BJ (cell line): ENCODE data around the gene THSD7B. TPM values are rescaled to one million over a fixed set of nuclear protein-coding genes. Genes with fewer than 3 reads are reported as not detected.
"Not testable (repeated sequence)": the region's sequence is repeated elsewhere in the genome, so short reads cannot be mapped to it uniquely, and the experiment has no call there.

ENCODE experiments used
- CTCF ChIA-PET: fragments of 350-600 bp; formaldehyde crosslinking; extraction: SDS; loops from one replicate; lab custom pipeline; 2021; ENCODE audit warnings: antibody characterized with exemption, inconsistent platforms; lab: Yijun Ruan, JAX
- POLR2A ChIA-PET: fragments of 300-600 bp; sonication (Branson Sonifier 250); formaldehyde crosslinking; extraction: SDS; loops from one replicate; lab custom pipeline; 2021; ENCODE audit warnings: antibody characterized with exemption; lab: Charles Lee
- DNase-seq: peaks from one replicate; pipeline ENCODE4 v3.0.0-alpha.2; 2011; ENCODE audit warnings: low read depth
- H3K27me3 ChIP-seq: 2 replicates; pipeline ENCODE4 v1.6.0; 2011; ENCODE audit warnings: low read length; ENCODE audit not compliant: control insufficient read depth, insufficient read depth
- H3K36me3 ChIP-seq: 2 replicates; pipeline ENCODE4 v1.5.1; 2011; ENCODE audit warnings: low read length; ENCODE audit not compliant: control insufficient read depth, insufficient read depth
- H3K4me3 ChIP-seq: 2 replicates; pipeline ENCODE4 v1.5.1; 2011; ENCODE audit warnings: low read depth, mild to moderate bottlenecking, control low read depth, low read length
- polyA plus RNA-seq: library from polyadenylated mRNA; depleted of rRNA; stranded (reverse); fragments of >200 nt; gene quantifications from 2 replicates; pipeline ENCODE4 v1.2.3, GENCODE V29; 2011
- TF ChIP-seq, protein P1 (sequence below): IDR thresholded peaks from 2 replicates; pipeline ENCODE4 v1.5.1; 2011; ENCODE audit warnings: low read depth, mild to moderate bottlenecking, control low read depth, inconsistent platforms, low read length, moderate library complexity; ENCODE audit not compliant: insufficient read depth

The THSD7B gene
- polyA plus RNA-seq, 1 experiment, result 0.13 TPM

- DNase-seq, result no peak
- Histone ChIP-seq H3K4me3 (no peak overlapping the region), H3K27me3 (no peaks in the 10 kb centered on the region), H3K36me3 (no peaks in the 10 kb centered on the region)
- ChIA-PET POLR2A (no interaction called here), CTCF (no interaction called here)
- TF ChIP-seq, protein P1, sequence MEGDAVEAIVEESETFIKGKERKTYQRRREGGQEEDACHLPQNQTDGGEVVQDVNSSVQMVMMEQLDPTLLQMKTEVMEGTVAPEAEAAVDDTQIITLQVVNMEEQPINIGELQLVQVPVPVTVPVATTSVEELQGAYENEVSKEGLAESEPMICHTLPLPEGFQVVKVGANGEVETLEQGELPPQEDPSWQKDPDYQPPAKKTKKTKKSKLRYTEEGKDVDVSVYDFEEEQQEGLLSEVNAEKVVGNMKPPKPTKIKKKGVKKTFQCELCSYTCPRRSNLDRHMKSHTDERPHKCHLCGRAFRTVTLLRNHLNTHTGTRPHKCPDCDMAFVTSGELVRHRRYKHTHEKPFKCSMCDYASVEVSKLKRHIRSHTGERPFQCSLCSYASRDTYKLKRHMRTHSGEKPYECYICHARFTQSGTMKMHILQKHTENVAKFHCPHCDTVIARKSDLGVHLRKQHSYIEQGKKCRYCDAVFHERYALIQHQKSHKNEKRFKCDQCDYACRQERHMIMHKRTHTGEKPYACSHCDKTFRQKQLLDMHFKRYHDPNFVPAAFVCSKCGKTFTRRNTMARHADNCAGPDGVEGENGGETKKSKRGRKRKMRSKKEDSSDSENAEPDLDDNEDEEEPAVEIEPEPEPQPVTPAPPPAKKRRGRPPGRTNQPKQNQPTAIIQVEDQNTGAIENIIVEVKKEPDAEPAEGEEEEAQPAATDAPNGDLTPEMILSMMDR, result no peak
These were observed 23.9 kb upstream of the THSD7B start for GRCh38 chr2:136741471-136741870.

GRCh38 chr2:136750065-136750464 lies 15.3 kb upstream of the THSD7B start:
- TF ChIP-seq, protein P1, result no peak
- no peaks in the 10 kb centered on the region for H3K36me3 ChIP-seq
- ChIA-PET POLR2A (no interaction called here), CTCF (no interaction called here)
- H3K4me3 ChIP-seq, result no peak overlapping the region
- DNase-seq, result no peak
- H3K27me3 ChIP-seq, result no peaks in the 10 kb centered on the region

GRCh38 chr2:136751406-136751805 lies 13.9 kb upstream of the THSD7B start:
- POLR2A ChIA-PET, result no interaction called here
- TF ChIP-seq, protein P1, result no peak

GRCh38 chr2:136758504-136758903 lies 6.8 kb upstream of the THSD7B start:
- POLR2A ChIA-PET, DNase-seq, H3K4me3 ChIP-seq, CTCF ChIA-PET, H3K36me3 ChIP-seq, H3K27me3 ChIP-seq: not testable (repeated sequence)

More at GRCh38 chr2:136751406-136751805, 13.9 kb upstream of the THSD7B start:
- no peaks in the 10 kb centered on the region for H3K36me3 ChIP-seq
- H3K27me3 ChIP-seq, result no peaks in the 10 kb centered on the region
- CTCF ChIA-PET, result no interaction called here
- no peak for DNase-seq
- H3K4me3 ChIP-seq, result no peak overlapping the region

DNA sequence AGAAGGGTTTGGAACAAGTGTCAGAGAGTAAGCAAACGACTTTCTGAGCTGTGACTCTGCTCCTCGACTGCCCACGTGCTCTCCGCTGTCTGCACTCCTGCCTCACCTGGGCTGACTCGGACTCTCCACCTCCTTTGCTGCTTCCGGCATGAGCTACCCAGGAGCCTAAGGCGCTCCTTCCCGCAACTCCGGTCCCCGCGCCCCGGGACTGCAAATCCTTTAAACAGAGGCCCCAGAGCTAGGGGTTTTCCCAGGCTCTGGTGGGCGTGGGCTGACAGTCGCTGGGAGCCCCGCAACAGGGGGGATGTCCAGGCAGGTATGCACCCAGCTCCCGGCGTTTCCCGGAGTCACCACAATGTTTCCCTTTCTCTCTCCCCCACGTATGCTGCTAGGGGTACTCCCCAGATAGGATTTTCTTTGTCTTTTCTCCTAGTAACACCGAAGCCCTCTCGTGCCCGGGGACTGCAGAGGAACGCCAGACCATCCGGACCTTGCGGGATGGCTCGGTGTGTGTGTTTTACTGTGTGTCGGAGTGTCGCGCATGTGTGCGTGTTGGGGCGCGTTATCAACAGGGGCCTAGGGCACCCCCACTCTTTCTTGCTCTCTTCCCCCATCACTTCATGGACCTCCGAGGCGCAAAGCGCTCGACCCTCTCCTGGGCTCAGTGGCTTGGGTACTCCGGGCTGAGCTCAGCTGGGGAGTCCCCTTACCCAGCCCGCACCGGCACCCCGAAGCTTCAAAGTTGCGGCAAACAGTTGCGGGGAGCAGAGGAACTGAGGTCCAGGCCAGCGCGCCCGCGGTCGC lies 691 bp upstream of the THSD7B start:
- Histone ChIP-seq H3K4me3 (no peak overlapping the region), H3K36me3 (no peaks in the 10 kb centered on the region), H3K27me3 (0 out of 2 replicates have a peak, but pooled peaks cover 3% of the 10 kb centered on the region)
- TF ChIP-seq, protein P1, result no peak
- DNase-seq, result no peak
- ChIA-PET POLR2A (no interaction called here), CTCF (no interaction called here)

GRCh38 chr2:136766073-136766404 lies 694 bp downstream of the THSD7B start:
- CTCF ChIA-PET, result no interaction called here
- DNase-seq, result no peak
- Histone ChIP-seq H3K36me3 (no peaks in the 10 kb centered on the region), H3K27me3 (0 out of 2 replicates have a peak, but pooled peaks cover 3% of the 10 kb centered on the region), H3K4me3 (no peak overlapping the region)
- TF ChIP-seq, protein P1, result no peak
- POLR2A ChIA-PET, result no interaction called here
